HCT116 (cell line): ENCODE measurements around the gene CDK4. TPM values are rescaled to one million over a fixed set of nuclear protein-coding genes. Genes with fewer than 3 reads are reported as not detected.
"Not testable (repeated sequence)": the region's sequence is repeated elsewhere in the genome, so short reads cannot be mapped to it uniquely, and the experiment has no call there.

Experiments
- ATAC-seq: fragments of 200-7000 bp; cut with Tn5 transposase; 2 replicates; pipeline ENCODE4 v1.9.1; 2020; ENCODE audit warnings: mild to moderate bottlenecking, moderate library complexity
- BruUV-seq: library from RNA; stranded (reverse); fragments of 400-500 nt; replicated peaks from 2 replicates; lab custom pipeline; 2021; lab: Mats Ljungman, UMichigan
- CTCF ChIA-PET: fragments of 300-600 bp; sonication (Branson Sonifier 250); formaldehyde crosslinking; loops from one replicate; lab custom pipeline; 2021; ENCODE audit warnings: antibody characterized with exemption; lab: Charles Lee
- POLR2A ChIA-PET: fragments of 300-600, 350-600 bp; sonication (Branson Sonifier 250); formaldehyde crosslinking; loops from one replicate; lab custom pipeline; 2021; ENCODE audit warnings: antibody characterized with exemption; lab: Charles Lee
- RAD21 ChIA-PET, 2 experiments: fragments of 300-600 bp; sonication (Branson Sonifier 250); formaldehyde crosslinking; loops; one replicate each; lab custom pipeline; 2023; ENCODE audit warnings: low total read pairs in 2 of 2; ENCODE audit not compliant: uncharacterized antibody in 2 of 2, unreplicated experiment in 2 of 2, low non-redundant PET in 1 of 2; lab: Charles Lee
- DNase-seq: peaks from one replicate; pipeline ENCODE4 v3.0.0-alpha.2; 2010; ENCODE audit warnings: low read depth, low spot score
- H2AFZ ChIP-seq: fragments of 200-600 bp; shearing (Covaris generic), sonication (generic); 2 replicates; pipeline ENCODE4 v1.6.1; 2017; ENCODE audit warnings: low read depth, mixed run types, mixed read lengths, antibody characterized with exemption, low read length; ENCODE audit not compliant: poor library complexity, severe bottlenecking
- H3K27ac ChIP-seq: 2 replicates; pipeline ENCODE4 v1.5.1; 2012; ENCODE audit warnings: low read depth, low read length
- H3K27me3 ChIP-seq: fragments of 200-600 bp; sonication (generic); 2 replicates; pipeline ENCODE4 v1.6.1; 2016; ENCODE audit warnings: mixed run types, low read length, mixed read lengths; ENCODE audit not compliant: insufficient read depth
- H3K36me3 ChIP-seq, 2 experiments: fragments of 200-500 bp in 1 of 2; fragments of 200-600 bp in 1 of 2; sonication (Bioruptor generic) in 1 of 2; sonication (generic) in 1 of 2; 2 replicates each; pipeline versions ENCODE4 v1.5.1 to v1.6.1; 2014 to 2016; ENCODE audit warnings: low read length in 2 of 2, inconsistent platforms in 1 of 2, mixed read lengths in 1 of 2, mixed run types in 1 of 2; ENCODE audit not compliant: insufficient read depth in 2 of 2, control insufficient read depth in 1 of 2
- H3K4me1 ChIP-seq, 2 experiments: fragments of 200-600 bp in 1 of 2; sonication (generic) in 1 of 2; 2 replicates each; pipeline versions ENCODE4 v1.5.1 to v1.6.1; 2012 to 2017; ENCODE audit warnings: low read length in 2 of 2, inconsistent platforms in 1 of 2, mild to moderate bottlenecking in 1 of 2, mixed read lengths in 1 of 2, mixed run types in 1 of 2, moderate library complexity in 1 of 2; ENCODE audit not compliant: insufficient read depth in 2 of 2, control insufficient read depth in 1 of 2
- H3K4me2 ChIP-seq: fragments of 200-600 bp; sonication (generic); 2 replicates; pipeline ENCODE4 v1.6.1; 2017; ENCODE audit warnings: mixed run types, low read length, mixed read lengths
- H3K4me3 ChIP-seq, 2 experiments: fragments of 200-600 bp in 1 of 2; sonication (generic) in 1 of 2; replicated peaks in 1 of 2; 2 replicates each; pipeline ENCODE4 v1.5.1; 2011 to 2016; ENCODE audit warnings: low read length in 2 of 2, control low read depth in 1 of 2, low read depth in 1 of 2, mild to moderate bottlenecking in 1 of 2, mixed read lengths in 1 of 2, mixed run types in 1 of 2
- H3K79me2 ChIP-seq: fragments of 200-600 bp; sonication (generic); 2 replicates; pipeline ENCODE4 v1.6.1; 2017; ENCODE audit warnings: mild to moderate bottlenecking, mixed run types, low read length, moderate library complexity, mixed read lengths; ENCODE audit not compliant: insufficient read depth
- H3K9ac ChIP-seq: fragments of 200-600 bp; sonication (generic); 2 replicates; pipeline ENCODE4 v1.6.1; 2016; ENCODE audit warnings: low read length, mixed read lengths
- H3K9me2 ChIP-seq: fragments of 200-600 bp; sonication (generic), shearing (Covaris generic); 2 replicates; pipeline ENCODE4 v1.6.1; 2017; ENCODE audit warnings: mixed run types, mild to moderate bottlenecking, moderate library complexity; ENCODE audit not compliant: insufficient read depth
- H3K9me3 ChIP-seq, 2 experiments: fragments of 200-500 bp in 1 of 2; fragments of 200-600 bp in 1 of 2; sonication (Bioruptor generic) in 1 of 2; sonication (generic) in 1 of 2; 2 replicates each; pipeline ENCODE4 v1.6.1; 2014 to 2017; ENCODE audit warnings: low read length in 2 of 2, mixed read lengths in 2 of 2, inconsistent platforms in 1 of 2, low read depth in 1 of 2, mild to moderate bottlenecking in 1 of 2, mixed run types in 1 of 2, moderate library complexity in 1 of 2; ENCODE audit not compliant: control insufficient read depth in 1 of 2, insufficient read depth in 1 of 2
- H4K20me1 ChIP-seq: fragments of 200-600 bp; sonication (generic), shearing (Covaris generic); 2 replicates; pipeline ENCODE4 v1.6.1; 2017; ENCODE audit warnings: mixed run types, mild to moderate bottlenecking, moderate library complexity; ENCODE audit not compliant: insufficient read depth
- CBX3 ChIP-seq: IDR thresholded peaks from 2 replicates; pipeline ENCODE4 v1.6.1; 2012; ENCODE audit warnings: low read depth
- CEBPB ChIP-seq: IDR thresholded peaks from 2 replicates; pipeline ENCODE4 v1.6.1; 2012; ENCODE audit warnings: low read depth
- CTCF ChIP-seq, 3 experiments: fragments of 200-600 bp in 1 of 3; sonication (generic) in 1 of 3; IDR thresholded peaks in 2 of 3; conservative IDR thresholded peaks in 1 of 3; 2 replicates each; pipeline ENCODE4 v1.5.1; 2012 to 2017; ENCODE audit warnings: low read depth in 2 of 3, low read length in 2 of 3, antibody characterized with exemption in 1 of 3, borderline replicate concordance in 1 of 3, control low read depth in 1 of 3, mild to moderate bottlenecking in 1 of 3, mixed read lengths in 1 of 3, mixed run types in 1 of 3, moderate library complexity in 1 of 3; ENCODE audit not compliant: insufficient read depth in 1 of 3
- JUND ChIP-seq: IDR thresholded peaks from 2 replicates; pipeline ENCODE4 v1.6.1; 2012
- ZFX ChIP-seq: fragments of 450-650 bp; IDR thresholded peaks from 2 replicates; pipeline ENCODE4 v1.6.1; 2017
- intact Hi-C: fragments of 100-400 bp; cut with micrococcal nuclease; formaldehyde crosslinking; loops from 2 replicates; pipeline ENCODE4 v1.10.0; 2022
- total RNA-seq: library from RNA; stranded (reverse); gene quantifications from one replicate; pipeline ENCODE4 v1.2.1, GENCODE V29; 2021; ENCODE audit not compliant: unreplicated experiment
- TF ChIP-seq, protein P1 (sequence below): IDR thresholded peaks from 2 replicates; pipeline ENCODE4 v1.6.1; 2012

Gene CDK4
- total RNA-seq, 1 experiment from 2014 or later = 206 TPM

GRCh38 chr12:57723630-57723962 lies 28.5 kb downstream of the CDK4 start:
- Histone ChIP-seq H3K4me3 (no peak overlapping the region), H3K4me1 (peaks cover 7 to 18% of the 10 kb centered on the region in 2 experiments; a peak in 3 of 4 replicates), H3K9me2 (no peaks in the 10 kb centered on the region), H3K27me3 (no peaks in the 10 kb centered on the region), H3K27ac (no peak overlapping the region), H3K36me3 (peaks cover 4 to 7% of the 10 kb centered on the region in 2 experiments; a peak in 3 of 4 replicates), H3K79me2 (no peaks in the 10 kb centered on the region), H3K9ac (no peak overlapping the region), H3K4me2 (no peak overlapping the region), H4K20me1 (no peaks in the 10 kb centered on the region), H3K9me3 (no peaks in the 10 kb centered on the region), H2AFZ (no peak overlapping the region)
- ATAC-seq (no peak), DNase-seq (no peak)
- POLR2A ChIA-PET = no interaction called here
- RAD21 ChIA-PET = no interaction called here
- CTCF ChIA-PET = no interaction called here
- TF ChIP-seq, protein P1, sequence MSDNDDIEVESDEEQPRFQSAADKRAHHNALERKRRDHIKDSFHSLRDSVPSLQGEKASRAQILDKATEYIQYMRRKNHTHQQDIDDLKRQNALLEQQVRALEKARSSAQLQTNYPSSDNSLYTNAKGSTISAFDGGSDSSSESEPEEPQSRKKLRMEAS = no peak
- TF ChIP-seq JUND = no peak
- TF ChIP-seq ZFX = no peak
- TF ChIP-seq CBX3 = no peak
- no peak for TF ChIP-seq CTCF (IDR thresholded peaks at IDR 0.05 in 2 of 3, conservative IDR thresholded peaks at IDR 0.05 in 1 of 3; ENCODE audit: borderline replicate concordance in 1 of 3, insufficient read depth in 1 of 3, low read depth in 2 of 3, low read length in 2 of 3)
- BruUV-seq = no TSS peak
- intact Hi-C loops = no loop called here

GRCh38 chr12:57722716-57723629 lies 29.1 kb downstream of the CDK4 start:
- ChIA-PET POLR2A (interaction anchor here (0.6 kb wide), 1 partner anchor 373 kb away, joined by 3 read pairs; no protein-coding TSS in a partner anchor), RAD21 (no interaction called here), CTCF (no interaction called here)
- BruUV-seq = no TSS peak
- Histone ChIP-seq H3K27ac (no peak overlapping the region), H4K20me1 (no peaks in the 10 kb centered on the region), H3K4me1 (peaks cover 7 to 18% of the 10 kb centered on the region in 2 experiments; a peak in 3 of 4 replicates), H3K36me3 (peaks cover 5 to 8% of the 10 kb centered on the region in 2 experiments; a peak in 3 of 4 replicates), H3K4me3 (no peak overlapping the region), H3K79me2 (no peaks in the 10 kb centered on the region), H3K9ac (no peak overlapping the region), H2AFZ (no peak overlapping the region), H3K9me3 (no peaks in the 10 kb centered on the region), H3K27me3 (no peaks in the 10 kb centered on the region), H3K4me2 (no peak overlapping the region), H3K9me2 (no peaks in the 10 kb centered on the region)
- TF ChIP-seq CEBPB (no peak), JUND (no peak)
- TF ChIP-seq, protein P1 = no peak
- ATAC-seq (no peak), DNase-seq (no peak)
- intact Hi-C loops = no loop called here

GRCh38 chr12:57721846-57722608 lies 30.1 kb downstream of the CDK4 start:
- H3K9me2 ChIP-seq, H3K9ac ChIP-seq, intact Hi-C loops, H3K79me2 ChIP-seq, H2AFZ ChIP-seq, CTCF ChIA-PET, H3K9me3 ChIP-seq, BruUV-seq, RAD21 ChIA-PET, DNase-seq, H4K20me1 ChIP-seq, H3K4me3 ChIP-seq, H3K4me2 ChIP-seq, ATAC-seq, H3K27ac ChIP-seq, H3K27me3 ChIP-seq: not testable (repeated sequence)
- POLR2A ChIA-PET = interaction anchor here (0.6 kb wide), 1 partner anchor 373 kb away, joined by 3 read pairs; no protein-coding TSS in a partner anchor
- H3K36me3 ChIP-seq = peaks cover 3 to 15% of the 10 kb centered on the region in 2 experiments; a peak in 3 of 4 replicates
- H3K4me1 ChIP-seq = peaks cover 6 to 14% of the 10 kb centered on the region in 2 experiments; a peak in 3 of 4 replicates
